Measurements from ENCODE around the gene TRDN.
"Not testable (repeated sequence)": the region's sequence is repeated elsewhere in the genome, so short reads cannot be mapped to it uniquely, and the experiment has no call there.

The TRDN gene

DNA sequence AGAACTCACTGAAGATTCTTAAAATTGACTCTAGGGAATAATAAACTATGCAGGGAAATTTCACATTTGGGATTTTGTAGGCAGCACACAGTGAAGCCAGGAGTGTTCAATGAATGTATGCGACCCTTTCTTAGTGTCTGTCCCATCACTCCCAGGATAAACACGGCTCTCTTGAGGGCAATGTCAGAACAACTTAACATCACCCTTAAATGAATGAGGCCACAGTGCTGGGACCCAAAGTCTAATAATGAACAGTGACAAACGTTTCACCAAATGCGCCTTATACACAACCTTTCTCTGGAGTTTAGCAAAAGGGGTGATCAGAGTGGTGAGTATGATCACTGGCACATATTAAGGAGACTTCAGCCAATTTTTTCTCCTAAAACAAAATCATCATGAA, 403.4 kb downstream of the TRDN start:
- no peak for DNase-seq

DNA sequence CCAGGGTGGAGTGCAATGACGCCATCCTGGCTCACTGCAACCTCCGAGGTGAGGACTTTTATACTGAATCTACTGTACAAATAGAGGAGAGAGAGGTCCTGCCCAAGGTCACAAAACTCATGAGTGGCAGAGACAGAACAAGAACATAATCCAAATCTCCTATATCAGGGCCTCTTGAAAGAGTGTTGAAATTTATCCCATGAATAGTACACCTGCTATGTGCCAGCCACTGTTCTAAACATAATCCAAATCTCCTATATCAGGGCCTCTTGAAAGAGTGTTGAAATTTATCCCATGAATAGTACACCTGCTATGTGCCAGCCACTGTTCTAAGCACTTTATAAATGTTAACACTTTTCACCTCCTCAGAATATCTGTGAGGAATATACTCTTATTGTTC, 409.0 kb downstream of the TRDN start:
- not testable (repeated sequence) for DNase-seq

DNA sequence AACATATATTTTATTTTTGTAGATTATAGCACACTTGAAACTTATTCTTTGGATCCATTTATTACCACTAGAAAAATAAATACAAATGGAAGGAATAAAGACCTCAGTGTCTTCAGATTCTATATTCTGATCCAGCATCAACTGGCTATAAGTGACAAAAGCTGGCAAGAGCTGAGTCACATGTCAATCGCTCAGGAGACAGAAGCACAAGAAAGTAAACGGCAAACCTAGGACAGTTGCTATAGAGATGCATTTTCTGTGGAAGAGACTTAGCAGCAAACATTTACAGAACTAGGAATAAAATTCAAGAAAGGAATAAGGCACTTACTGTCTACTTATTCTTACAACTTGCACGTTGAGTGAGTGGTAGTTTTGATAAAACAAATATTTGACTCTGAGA, 410.4 kb downstream of the TRDN start:
- no peak for DNase-seq

DNA sequence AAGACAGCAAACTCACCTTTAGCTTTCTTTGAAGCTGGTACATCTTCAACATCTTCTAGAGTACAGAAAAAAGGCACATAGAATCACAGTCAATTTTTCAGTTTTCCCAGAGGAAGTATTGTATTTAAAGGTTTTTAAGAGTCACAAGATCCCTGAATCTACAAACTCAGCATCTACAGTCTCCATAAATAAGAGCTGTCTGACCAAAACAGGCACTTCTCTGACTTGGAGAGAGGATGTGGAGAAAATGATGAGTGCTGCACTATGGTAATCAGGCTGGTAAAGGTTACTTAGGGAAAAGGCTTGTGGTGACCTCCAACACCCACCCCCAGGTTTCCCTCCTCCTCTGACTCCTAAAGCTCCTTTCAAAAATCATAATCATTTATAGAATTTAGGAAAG, 412.7 kb downstream of the TRDN start:
- DNase-seq, result no peak

DNA sequence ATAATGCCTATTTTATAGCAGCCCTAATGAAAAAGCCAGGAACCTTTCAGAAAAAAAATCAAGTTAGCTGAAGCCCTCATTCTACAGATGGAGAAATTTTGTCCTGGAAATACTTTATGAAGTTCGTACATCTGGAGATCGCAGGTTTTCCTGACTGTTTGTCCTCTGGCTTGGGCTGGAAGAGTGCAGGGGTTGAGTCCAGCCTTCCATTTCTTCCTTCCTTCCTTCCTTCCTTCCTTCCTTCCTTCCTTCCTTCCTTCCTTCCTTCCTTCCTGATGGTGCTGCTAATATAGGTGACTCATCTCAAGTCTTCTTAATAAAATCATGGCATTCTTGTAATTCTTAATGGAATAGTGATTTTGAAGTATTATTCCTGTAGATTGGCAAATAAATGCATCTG, 413.3 kb downstream of the TRDN start:
- DNase-seq, result no peak

DNA sequence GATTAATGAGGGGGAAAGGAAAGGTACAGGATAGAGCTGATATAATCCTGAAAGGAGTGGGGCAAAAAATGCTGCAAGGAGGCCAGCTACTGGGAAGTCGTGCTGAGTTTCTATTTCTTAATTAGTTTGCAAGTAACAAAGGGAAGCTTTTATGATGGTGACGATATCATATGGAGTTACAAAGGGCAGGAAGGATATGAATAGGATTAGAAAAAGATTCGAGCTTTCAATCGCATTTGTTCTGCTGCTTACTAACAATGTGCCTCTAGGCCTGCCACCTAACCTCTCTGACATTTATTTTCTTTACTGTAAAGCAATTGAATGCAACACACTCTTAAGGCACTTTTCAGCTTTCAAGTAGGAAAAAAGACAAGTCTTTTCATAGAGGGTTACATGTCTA, 421.5 kb downstream of the TRDN start:
- no peak for DNase-seq

DNA sequence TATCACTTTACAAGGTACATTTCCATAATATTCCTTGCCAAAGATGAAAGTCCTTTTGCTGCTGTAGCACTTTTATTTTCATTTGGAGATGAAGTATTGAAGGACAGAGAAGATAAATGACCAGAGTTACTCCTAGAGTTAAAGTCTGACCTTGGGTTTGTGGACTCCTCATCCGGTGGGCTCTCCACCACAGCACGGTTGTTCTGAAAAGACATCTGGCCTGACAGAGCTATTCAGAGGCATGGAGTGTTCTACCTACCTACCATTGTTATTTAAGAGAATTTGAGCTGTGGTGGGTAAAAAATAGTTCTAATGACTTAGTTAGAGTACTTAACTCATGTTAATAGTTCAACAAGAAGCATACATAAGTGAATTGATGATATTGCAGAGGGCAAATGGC, 422.3 kb downstream of the TRDN start:
- no peak for DNase-seq

DNA sequence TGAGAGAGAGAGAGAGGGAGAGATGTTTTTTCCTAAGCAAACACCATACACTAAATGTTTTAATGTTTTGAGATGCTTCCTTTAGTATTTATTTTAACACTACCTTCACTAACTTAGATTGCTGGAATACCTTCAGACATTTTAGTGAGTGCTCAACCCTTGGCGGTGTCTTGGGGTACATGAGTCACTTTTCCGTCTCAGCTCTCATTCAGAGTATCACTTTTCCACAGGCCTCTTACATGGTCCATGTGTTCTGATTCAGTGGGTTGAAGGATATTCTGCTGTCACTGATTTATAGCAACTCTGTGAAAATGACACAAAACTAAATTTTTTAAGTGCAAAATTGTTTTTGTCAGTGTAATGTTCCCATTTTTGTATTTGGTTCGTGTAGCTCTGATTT, 422.8 kb downstream of the TRDN start:
- DNase-seq, result no peak

DNA sequence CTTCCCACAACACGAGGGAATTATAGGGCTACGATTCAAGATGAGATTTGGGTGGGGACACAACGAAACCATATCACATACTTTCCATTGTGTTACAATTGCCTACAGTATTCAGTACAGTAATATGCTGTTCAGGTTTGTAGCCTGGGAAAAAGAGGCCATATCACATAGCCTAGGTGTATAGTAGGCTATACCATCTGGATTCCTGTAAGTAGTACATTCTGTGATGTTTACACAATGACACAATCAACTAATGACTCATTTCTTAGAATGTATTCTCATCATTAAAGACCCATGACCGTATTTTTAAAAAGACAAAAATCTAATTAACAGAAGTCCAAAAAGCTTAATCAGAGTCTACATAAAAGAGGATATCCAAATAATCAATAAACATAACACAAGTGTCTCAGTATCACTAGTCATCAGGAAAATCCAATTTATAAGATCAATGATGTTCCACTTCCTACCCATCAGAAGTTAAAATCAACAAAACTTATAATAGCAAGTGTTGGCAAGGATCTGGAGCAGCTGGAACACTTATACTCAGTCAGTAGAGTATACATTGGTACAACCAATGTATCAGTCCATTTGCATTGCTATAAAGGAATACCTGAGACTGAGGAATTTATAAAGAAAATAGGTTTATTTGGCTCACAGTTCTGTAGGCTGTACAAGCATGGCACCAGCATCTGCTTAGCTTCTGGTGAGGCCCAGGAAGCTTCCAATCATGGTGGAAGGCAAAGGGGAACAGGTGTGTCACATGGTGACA, 424.8 kb downstream of the TRDN start:
- no peak for DNase-seq

DNA sequence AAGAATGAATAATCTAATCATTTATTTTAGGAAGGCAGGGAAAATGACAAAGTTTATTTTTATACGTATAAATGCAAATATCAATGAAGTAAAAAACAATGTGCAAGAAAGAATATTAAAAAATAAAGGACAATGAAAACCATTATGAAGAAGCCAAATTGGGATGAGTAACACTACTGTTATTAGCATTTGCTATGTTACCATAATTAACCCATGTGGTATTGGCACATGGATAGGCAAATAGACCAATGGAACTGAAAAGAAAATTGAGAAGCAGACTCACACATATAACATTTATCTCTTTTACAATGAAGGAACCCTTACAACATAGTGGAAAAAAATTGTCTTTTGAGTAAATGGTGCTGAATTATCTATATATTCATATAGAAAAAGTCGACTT, 426.1 kb downstream of the TRDN start:
- no peak for DNase-seq

DNA sequence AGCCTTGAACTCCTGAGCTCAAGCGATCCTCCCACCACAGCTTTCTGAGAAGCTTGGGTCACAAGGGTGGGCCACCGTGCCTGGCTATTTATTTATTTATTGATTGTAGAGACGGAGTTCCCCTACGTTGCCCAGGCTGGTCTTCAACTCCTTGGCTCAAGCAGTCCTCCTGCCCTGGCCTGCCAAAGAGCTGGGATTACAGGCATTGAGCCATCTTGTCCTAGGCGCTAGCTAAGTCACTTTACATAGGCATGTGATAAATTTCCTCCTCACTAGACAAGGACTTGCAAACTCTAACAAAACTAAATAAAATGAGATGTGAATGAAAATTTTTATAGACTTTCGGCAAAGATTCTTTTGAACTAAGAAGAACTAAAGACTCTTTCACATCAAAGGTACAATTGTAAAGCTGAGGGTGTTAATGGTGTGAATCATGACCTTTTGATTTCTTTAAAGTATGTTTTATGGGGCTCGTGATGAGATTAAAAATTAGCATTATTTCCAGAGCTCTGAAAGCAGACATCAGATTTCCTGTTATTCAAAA, 428.7 kb downstream of the TRDN start:
- no peak for DNase-seq

DNA sequence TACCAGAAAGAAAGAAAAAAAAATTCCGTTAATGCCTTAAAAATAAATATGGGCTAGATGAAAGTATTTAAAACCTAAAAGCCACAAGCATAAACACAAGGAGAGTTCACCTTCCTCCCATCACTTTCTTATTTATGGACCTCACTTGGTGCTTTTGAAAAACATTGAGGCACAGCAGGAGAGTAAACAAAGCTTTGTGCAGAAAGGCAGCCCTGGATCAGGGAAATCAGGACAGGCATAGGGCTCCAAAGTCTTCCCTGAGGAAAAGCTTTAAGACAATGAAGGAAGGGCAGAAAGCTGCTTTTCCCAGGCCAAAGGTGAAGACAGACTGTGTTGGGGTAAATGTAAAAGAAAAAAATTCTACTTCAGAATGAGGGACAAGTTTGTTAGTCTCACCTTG, 432.8 kb downstream of the TRDN start:
- DNase-seq, result no peak

DNA sequence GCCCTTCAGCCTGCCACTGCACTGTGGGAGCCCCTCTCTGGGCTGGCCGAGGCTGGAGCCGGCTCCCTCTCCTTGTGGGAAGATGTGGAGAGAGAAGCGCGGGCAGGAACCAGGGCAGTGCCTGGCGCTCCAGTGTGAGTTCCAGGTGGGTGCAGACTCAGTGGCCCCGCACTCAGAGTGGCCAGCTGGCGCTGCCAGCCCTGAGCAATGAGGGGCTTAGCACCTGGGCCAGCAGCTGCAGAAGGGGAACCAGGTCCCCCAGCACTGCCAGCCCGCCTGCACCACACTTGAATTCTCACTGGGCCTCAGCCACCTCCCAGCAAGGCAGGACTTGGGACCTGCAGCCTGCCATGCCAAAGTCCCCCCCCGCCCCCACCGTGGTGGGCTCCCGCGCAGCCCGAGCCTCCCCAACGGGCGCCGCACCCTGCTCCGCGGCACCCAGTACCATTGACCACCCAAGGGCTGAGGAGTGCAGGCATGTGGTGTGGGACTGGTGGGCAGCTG, 434.8 kb downstream of the TRDN start:
- DNase-seq, result no peak

DNA sequence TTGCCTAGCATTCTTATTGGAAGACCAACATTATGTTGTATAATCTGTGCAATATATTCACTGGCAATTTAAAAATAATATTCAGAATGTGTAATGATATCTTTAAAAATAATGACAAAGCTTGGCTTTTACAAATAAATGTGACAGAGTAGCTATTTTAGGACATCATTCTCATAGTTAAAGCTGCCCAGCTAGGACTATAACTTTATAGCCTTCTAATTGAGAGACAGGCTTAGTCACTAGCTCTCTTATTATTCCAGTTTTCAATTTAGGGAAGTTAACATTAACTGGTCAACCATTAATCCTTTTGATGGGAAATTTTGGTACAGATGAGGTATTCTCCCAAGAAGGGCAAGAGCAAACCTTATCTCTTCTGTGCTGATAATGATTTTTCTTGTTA, 443.5 kb downstream of the TRDN start:
- no peak for DNase-seq

DNA sequence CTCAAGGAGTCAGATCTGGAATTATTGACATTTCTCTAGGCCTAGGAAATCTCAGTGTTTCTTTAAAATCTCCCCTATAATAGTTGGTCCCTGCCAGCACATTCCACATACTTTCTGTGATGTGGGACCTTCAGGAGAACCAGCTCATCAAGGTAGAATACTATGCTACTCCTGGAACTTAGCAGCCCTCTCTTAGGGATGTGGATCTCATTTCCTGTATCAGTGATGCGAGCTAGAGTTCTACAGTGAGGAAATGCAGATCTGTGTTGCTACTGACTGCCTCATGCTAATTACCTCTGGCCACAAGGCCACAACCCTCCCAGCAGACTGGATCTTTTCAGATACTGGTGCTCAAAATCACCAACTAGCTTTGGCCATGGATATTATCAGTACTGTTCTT, 446.9 kb downstream of the TRDN start:
- DNase-seq, result no peak

DNA sequence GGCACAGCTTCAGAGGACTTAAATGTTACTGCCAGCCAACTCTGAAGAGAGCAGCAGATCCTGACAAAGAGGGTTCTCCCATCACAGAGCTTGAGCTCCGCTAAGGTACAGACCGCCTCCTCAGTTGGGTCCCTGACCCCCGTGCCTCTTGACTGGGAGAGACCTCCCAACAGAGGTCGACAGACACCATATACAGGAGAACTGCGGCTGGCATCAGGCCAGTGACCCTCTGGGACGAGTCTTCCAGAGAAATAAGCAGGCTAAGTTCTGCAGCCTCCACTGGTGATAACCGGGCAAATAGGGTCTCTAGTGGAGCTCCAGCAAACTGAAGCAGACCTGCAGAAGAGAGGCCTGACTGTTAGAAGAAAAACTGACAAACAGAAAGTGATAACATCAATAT, 453.8 kb downstream of the TRDN start:
- DNase-seq, result no peak

DNA sequence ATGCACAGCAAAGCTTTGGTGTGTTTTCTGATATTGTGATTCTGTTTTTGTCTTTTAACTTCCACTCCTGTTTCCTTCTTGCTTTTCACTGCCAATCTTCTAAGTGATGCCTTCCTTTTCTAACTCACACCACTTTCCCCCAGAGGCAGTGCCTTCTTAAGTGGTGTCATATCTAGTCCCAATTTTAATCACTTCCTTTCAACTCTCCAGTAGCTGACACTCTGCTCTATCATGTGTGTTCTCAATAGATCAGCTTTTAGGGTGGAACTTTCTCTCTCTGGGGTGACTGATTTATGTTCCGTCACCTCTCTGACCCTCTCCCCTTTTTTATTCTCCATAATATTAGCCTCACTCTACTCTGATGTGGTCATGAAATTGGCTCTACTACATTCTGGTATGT, 460.0 kb downstream of the TRDN start:
- no peak for DNase-seq

DNA sequence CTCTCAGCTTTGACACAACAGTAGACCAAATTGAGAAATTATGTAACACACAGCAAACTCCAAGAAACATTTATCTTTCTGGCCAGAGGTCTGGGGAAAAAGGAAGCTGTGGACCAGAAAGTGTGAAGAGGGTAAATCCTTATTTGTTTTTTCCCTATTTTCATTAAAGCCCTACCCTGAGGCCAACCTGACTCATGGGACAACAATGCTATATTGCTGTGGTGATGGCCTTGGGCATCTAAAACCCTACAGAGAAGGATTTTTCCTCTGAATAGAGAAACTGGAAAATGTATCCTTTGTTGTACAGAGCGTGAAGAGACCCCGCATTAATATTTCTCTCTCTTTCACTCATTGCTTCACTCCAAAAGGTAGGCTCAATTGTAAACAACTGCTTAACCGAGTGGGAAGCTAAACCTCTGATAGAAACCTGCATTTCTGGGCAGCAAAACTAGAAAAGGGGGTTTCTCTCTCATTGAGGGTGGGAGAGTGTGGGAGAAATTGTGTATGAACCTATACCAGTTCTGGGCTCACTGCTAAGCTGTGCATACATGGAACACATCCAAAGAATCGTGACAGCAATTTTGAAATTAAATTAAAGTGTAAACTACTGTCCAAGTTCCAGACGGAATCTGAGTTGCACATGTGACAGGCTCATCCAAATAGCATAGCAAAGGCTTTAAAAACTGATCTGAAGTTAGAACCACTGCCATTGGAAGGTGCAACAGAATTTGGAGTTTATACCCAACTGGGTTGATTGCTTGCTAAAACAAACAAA, 465.2 kb downstream of the TRDN start:
- DNase-seq, result no peak

DNA sequence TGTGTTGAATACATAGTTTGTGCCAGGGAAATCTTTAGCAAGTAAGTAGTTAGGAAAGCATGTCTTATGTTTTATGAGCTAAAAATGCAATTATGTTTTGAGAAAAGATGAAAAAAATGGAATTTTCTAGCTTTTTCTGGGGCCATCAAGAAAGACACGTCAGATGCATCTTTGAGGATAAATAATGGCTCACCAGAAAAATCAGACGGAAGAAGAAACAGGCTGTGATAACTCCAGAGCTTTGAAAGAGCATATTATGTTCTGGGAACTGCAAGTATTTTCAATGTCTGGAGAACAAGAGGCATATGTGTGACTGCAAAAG, 467.0 kb downstream of the TRDN start:
- no peak for DNase-seq

DNA sequence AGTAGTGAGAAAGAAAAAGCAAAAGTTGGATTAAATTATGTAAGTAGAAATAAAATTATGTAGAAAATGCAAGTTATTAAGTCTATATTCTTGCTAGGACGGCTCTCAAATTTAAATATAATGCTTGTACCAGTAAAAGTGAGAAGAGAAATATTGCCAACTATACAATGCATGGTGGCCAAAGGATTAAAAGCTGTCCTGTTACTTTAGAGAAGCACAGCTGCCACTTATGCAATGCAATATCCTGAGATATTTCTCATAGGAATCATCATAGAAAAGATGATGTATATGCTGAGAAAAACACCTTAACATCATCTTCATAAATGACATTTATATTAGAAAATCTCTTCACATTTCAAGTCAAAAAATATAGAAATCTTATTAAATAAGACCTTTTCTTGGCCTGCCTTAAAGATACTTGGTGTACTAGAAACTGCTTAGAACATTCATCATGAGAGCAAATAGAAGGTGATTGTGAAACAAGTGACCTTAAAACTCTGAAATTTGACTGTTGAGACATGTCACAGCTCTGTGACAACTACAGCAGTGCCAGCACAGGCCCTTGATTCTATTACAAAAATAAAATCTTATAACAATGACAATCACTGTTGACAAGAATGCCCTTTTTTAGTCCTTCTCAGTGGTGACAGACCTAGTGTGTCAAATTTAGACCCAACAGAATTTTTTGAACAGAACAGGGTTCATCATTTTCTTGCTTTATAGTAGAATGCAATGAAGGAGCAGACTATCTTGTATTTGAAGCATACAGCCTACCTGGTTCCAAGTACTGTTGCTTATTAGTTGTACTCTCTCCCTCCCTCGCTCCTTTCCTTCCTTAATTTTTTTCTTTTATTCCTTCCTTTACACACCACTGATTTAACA, 467.6 kb downstream of the TRDN start:
- DNase-seq, result no peak

DNA sequence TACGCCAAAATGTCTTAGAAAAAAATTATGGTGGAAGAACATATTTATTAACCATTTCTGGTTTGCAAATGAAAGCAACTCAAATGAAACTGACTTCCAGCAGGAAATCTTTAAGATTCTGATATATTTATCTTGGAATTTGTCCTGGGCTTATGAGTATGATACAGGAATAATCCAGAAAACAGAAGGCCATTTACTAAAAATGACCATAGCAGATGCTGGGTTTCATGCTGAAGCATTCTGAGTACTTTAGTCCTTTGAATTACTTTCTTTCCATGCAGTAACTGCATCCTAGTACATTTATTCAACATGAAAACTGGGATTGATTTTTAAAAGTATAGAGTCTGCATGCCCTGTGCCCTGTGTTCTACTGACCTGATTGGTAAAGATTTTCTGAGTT, 468.3 kb downstream of the TRDN start:
- DNase-seq, result no peak

All from RPMI8226 (cell line).